CD1c-positive myeloid dendritic cell (primary cell): ENCODE measurements around the gene SLC25A26.
A peak's percentile ranks its signal among the peaks of the same experiment; 100 is the strongest.
"Not testable (repeated sequence)": the region's sequence is repeated elsewhere in the genome, so short reads cannot be mapped to it uniquely, and the experiment has no call there.

Source experiments
- DNase-seq: peaks from one replicate; pipeline ENCODE4 v3.0.0-alpha.2; 2016; ENCODE audit errors: extremely low spot score

Gene SLC25A26

DNA sequence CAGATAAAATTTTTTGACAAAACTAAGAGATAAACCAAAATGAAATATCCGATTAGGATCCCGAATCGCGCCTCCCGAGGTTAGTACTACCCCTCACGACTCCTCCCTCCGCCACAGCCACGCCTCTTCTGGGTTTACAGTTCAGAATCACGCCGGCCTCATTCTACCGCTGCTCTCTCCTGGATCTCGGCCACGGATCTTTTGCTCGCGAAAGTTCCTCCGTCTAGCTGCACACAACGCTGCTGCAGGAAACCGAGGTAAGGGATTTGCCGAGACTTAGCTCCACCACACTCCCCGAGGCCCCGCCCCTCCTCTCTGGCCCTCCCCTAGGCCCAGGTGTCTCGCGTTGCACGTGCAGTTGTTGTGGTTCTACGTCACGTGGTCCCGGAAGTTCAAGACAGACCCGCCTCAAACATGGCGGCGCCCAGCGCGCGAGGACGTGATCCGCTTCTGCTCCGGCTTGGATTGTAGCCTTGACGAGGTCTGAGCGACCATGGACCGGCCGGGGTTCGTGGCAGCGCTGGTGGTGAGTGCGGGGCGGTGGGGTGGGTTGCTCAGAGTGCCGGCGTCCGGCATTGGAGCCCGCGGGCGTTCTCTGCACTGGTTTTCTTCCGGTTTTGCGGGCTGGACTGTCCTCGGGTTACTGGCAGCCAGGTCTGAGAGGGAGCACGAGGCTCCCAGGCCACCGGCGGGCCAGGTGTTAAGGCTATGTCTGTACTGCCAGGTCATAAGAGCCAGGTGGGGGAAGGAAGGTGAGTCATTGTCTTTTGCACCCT, at the start of gene SLC25A26:
Gene SLC25A26 (plus strand): TSS at position 400 of the 776 bp plus-strand sequence. CDS start 94 bp downstream, at position 494.
- peak; percentile 96 for DNase-seq

DNA sequence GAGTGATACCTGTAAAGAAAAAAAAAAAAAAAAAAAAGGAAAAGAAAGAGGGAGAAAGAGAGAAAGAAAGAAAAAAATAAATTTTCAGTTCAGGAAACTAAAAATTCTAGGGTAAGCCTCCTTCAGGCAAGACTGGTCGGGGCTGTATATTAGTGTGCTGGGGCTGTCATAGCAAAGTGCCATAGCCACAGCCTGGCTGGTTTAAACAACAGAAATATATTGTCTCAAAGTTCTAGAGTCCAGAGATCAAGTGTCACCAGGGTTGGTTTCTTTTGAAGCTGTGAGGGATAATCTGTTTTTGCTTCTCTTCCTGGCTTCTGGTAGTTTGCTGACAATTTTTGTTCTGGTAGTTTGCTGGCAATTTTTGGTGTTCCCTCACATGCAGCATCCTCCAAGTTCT, 48.4 kb upstream of the SLC25A26 start:
- no peak for DNase-seq

DNA sequence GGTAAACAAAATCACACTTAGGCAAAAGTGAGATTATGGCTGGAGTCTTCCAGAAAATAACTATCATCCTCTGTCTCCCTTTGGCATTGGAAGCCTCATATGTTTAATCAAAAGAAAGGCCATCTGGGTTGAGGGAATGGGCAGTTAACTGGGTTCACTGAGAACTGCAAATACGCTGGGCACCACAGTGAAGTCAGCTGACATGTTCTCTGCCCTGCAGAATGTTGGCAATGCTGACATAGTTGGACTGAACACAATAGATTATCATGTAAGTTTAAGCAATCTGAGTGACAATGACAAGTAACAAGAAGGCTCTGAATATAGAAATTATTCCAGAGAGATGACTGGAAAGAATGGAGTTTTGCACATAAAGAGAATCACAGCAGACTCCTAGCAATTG, 43.8 kb upstream of the SLC25A26 start:
- DNase-seq: no peak

GRCh38 chr3:66178206-66178605, 42.6 kb upstream of the SLC25A26 start:
- no peak for DNase-seq

GRCh38 chr3:66179793-66180192, 41.0 kb upstream of the SLC25A26 start:
- no peak for DNase-seq

DNA sequence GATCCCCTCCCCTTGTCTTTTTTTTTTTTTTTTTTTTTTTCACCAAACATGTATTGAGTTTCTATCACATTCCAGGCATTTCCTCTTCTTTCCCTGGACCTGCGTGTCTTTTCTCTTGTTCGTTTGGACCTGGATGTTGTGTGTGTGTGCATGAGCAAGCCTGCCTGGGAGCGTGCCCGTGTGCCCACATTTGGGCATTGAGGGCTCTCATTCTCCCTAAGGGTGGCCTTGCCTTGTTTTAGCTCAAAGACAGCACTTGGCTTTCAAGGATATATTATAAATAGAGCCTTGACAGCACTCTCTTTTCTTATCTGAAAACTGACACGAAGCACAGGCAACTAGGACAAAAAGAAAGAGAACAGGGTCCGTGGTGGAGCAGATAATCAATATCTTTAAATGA, 39.0 kb upstream of the SLC25A26 start:
- no peak for DNase-seq

DNA sequence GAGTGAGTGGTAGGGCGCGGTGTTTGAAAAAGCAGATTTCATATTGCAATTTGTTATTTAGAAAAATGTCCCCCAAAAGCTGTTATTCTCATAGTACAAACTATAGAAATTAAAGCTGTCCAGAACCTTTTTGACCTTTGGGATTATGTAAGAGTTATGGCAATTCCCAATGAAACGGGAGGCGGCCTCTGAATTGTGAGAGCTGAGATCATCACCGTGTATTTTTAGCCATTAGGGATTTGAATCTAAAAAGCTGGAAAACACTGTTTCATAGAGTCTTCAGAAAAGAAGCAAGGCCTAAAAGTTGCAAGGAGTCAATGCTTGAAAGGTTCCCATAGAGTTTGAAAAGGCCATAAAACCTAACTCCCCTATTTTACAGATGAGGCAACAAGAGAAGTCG, 38.6 kb upstream of the SLC25A26 start:
- no peak for DNase-seq

GRCh38 chr3:66186545-66186944, 34.3 kb upstream of the SLC25A26 start:
- no peak for DNase-seq

- no peak for DNase-seq
Observed at GRCh38 chr3:66195347-66195783, 25.4 kb upstream of the SLC25A26 start.

DNA sequence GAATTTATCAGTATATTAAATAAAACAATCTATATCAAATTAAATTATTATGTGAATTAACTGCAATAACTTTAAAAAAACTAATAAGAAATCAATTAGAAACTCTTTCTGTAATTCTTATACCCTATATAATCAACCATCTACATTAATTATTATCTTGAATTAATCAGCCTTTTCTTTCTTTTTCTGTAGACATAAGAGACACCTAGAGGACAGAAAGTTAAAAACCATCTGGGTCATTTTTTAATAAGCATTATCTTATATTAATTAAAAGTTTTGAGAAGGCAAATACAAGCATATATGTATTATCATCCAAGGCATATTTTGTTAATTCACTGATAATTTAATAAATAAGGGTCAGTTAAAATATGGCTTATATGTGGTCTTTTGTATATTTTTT, 24.2 kb upstream of the SLC25A26 start:
- no peak for DNase-seq

GRCh38 chr3:66198437-66199088, 22.2 kb upstream of the SLC25A26 start:
- no peak for DNase-seq

GRCh38 chr3:66199089-66199473, 21.7 kb upstream of the SLC25A26 start:
- no peak for DNase-seq

GRCh38 chr3:66200147-66200546, 20.7 kb upstream of the SLC25A26 start:
- DNase-seq: no peak

DNA sequence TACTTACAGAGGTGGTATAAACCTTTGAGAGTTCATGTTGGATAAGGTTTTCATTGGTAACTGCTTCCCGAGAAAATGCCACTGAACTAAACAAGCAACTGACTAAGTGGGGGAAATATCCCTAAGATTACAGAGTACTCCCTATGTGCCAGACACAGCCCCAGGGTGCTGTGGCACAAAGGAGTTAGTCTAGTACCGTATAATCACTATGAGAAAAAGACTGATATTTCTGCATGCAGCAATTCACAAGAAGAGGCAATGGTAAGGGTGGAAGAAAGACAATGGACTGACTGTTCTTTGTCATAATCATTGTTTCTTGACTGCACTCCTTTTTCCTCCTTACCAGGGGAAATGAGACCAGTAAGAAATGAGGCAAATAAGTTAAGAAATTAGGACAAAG, 20.0 kb upstream of the SLC25A26 start:
- DNase-seq: no peak

GRCh38 chr3:66203275-66203674, 17.5 kb upstream of the SLC25A26 start:
- DNase-seq: no peak

DNA sequence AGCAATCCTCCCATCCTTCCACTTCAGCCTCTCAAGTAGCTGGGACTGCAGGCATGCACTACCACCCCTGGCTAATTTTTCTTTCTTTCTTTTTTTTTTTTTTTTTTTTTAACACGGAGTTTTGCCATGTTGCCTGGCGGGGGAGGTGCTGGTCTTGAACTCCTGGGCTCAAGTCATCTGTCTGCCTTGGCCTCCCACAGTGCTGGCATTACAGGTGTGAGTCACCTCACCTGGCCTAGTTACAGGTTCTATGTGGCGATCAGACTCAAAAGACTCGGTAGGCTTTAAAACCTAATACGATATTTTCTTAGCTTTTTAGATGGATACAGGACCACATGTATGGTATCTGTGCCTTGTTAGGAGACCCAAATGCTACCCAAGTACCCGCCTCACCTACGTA, 14.0 kb upstream of the SLC25A26 start:
- DNase-seq: no peak

- DNase-seq: no peak
Observed at GRCh38 chr3:66208189-66208588, 12.6 kb upstream of the SLC25A26 start.

DNA sequence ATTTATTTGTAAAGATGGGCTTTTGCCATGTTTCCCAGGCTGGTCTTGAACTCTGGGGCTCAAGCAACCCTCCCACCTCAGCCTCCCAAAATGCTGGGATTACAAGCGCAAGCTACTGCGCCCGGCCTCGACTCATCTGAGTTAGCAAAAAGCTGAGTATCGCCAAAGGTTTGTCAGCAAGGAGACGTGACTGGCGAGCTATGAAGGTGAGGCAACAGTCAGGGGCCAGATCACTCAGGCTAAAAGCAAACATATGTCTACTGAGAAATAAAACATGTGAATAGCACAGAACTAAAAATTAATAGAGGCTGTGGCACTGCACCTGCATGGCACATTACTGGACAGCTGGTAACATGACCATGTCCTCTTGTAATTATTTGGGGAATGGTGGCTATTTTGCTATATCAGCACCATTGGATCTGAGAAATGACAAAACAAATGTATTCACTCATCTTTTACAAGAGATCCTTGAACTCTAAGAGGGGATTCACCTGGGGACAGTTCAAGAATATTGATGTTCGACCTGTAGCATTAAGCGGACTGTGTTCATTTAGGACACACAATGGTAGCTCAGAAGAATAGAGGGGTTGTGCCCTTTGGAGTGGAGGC, 10.0 kb upstream of the SLC25A26 start:
- DNase-seq: no peak

DNA sequence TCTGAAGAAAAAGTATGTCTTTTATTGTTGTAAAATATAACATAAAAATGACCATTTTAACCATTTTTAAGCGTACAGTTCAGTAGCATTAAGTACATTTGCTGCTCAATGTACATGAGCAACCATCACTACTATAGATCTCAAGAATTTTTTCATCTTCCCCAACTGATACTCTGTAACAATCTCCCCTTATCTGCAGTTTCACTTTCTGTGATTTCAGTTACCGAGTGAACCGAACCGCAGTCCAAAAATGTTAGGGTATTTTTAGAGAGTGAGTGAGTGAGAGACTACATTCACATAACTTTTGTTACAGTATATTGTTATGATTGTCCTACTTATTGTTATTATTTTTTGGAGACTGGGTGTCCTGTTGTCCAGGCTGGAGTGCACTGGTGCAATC, 9.0 kb upstream of the SLC25A26 start:
- DNase-seq: no peak

GRCh38 chr3:66215106-66215505, 5.7 kb upstream of the SLC25A26 start:
- DNase-seq: no peak

DNA sequence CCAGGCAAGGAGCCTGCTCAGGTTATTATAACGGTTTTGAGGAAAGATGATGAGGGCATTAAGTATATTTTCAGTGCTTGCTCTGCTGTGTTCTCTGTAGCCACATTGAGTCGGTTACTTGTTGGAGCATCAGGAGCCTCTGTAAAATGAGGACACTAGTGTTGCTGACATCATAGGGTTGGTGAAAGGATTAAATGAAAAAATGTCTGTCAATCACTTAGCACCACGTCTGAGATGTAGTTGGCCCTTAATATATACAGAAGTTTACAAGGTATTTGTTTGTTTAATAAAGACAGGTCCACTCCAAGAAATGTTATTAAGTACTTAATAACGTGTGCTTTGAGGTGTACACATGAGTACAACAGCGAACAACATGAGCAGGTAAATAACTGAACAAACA, 735 bp upstream of the SLC25A26 start:
- DNase-seq: no peak

DNA sequence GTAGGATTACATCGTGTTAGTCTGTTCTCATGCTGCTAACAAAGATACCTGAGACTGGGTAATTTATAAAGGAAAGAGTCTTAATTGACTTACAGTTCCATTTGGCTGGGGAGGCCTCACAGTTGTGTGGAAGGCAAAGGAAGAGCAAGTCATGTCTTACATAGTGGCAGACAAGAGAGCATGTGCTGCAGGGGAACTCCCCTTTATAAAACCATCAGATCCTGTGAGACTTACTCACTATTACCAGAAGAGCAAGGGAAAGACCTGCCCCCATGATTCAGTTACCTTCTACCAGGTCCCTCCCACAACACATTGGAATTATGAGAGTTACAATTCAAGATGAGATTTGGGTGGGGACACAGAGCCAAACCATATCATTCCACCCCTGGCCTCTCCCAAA, 3.4 kb downstream of the SLC25A26 start:
- no peak for DNase-seq

GRCh38 chr3:66226093-66226492, 5.3 kb downstream of the SLC25A26 start:
- not testable (repeated sequence) for DNase-seq
